Head of caudate nucleus (tissue), 42 donors: ENCODE results near the gene C20orf204.
"Not testable (repeated sequence)": the region's sequence is repeated elsewhere in the genome, so short reads cannot be mapped to it uniquely, and the experiment has no call there.

Source experiments
- DNase-seq, 42 donors: peaks; one replicate each; pipeline versions ENCODE4 v3.0.0 to v3.0.0-alpha.2; 2020 to 2021; ENCODE audit warnings: mixed read lengths in 7 of 42
- intact Hi-C: fragments of 100-400 bp; cut with DNase I; formaldehyde crosslinking; loops from one replicate; pipeline ENCODE4 v1.15.0; 2022

C20orf204 gene

DNA sequence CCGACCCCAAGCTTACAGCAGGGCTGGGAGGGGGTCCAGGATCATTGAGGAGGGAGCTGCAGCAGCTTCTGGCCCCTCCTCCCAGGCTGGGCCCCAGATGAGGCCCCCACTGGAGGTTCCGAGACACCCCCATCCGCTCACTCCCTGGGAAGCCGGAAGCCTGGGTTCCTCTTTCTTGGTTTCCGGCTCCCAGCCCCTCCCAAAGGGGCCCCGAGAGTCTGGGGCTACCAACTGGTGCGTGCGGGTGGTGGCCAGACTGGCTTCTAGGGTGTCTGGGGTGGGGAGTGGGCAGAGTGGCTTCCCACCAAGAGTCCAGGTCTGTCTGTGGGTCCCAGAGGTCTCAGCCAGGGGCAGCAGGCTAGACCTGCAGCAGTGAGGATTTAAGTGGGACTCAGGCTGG lies 41.1 kb downstream of the C20orf204 start:
- intact Hi-C loops, result no loop called here
- DNase-seq, result peak in 11 of 42 donors; percentile 22 to 61 (median 53)

DNA sequence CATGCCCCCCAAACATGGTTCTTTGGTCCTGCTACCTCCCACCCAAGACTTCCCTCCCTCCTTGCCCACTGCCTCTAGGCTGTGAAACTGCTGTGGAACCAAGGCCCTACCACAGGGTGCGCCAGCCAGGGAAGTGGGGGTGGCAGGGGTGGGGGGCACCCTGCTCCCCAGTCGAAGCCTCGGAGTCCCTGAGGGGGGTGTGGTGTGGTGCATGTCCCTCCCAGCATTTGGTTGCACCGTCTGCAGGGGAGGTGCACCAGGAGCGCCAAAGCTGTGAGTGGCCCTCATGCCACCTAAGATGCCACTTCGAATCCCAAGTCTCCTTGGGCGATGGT lies 41.5 kb downstream of the C20orf204 start:
- intact Hi-C loops, result no loop called here
- DNase-seq, result no peak

DNA sequence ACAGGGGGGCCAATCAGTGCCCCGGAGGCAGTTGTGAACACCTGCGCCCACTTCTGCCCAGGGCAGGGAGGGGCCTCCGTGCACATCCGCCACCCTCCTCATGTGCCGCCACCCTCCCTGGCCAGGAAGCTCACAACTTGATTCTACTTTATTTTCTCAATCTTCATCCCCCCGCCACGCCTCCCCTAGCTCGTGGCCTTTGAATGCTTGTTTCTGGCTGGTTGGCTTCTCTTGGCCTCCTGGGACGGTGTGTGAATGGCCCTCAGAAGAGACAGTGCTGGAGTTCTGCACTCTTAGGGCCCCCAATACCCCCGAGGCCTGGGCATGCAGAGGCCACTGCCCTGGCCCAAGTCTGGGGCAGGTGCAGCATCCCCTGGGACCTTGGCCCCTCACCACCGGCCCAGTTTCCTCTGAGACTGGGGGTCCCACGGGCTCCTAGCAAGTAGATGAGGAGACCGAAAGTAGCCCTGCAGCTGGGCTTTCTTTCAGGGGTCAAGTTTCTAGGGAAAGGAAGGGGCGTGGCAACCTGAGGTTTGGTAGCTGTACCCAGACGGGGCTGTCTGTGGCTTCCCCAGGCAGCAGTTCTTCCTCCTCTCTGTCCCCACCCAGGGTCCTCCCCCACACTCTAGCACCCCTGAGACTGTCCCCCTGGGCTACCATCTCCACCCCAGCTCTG lies 42.0 kb downstream of the C20orf204 start:
- intact Hi-C loops, result no loop called here
- DNase-seq, result peak in 2 of 42 donors; percentile 39 to 53

DNA sequence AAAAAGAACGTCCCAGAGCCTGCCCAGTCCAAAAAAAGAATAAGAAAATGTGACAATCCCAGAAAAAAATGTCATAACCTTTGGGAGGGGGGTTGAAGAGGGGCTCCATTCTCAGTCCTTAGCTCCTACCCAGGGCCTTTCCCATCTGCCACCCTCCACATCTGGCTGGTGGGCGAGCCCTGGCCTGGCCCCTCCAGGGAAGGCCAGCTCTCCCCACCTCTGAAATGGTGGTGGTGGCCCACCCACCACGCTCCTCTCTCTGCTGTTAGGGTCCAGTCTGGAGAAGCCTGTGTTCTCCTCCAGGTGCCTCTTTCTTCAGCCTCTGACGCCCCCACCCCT lies 42.9 kb downstream of the C20orf204 start:
- DNase-seq, result no peak
- intact Hi-C loops, result no loop called here

DNA sequence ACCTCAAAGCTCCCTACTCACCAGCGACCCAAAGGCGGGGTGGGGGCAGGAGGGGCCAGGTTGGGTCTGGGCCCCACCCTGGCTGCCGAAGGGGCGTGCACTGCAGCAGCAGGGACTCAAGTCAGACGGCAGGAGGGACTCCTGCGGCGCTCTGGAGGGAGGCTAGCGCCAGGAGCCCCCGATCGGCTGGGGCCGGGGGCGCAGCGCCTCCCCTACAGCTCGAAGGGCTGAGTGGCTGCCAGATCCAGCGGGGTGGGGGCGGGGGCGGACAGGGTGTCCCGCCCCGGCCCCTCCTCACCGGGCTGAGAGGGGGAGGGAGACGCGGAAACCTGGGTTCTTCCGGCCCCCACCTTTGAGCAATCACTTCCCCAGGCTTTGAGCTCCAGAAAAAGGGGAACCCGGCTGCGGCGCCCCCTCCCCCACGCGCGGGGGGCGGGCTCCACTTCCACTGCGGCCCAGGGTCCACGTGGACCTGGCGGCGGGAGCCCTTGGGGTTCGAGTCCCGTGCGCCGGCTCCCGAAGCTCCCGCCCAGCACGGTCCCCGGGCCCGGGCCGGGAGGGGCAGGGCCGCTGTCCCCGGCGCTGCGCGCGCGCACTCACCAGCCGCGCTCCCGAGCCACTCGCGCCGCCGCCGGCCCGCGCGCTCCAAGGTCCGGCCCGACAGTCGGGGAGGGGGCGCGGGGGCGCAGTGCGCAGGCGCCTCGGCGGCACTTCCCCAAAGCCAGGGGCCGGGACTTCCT lies 43.5 kb downstream of the C20orf204 start, which contains the start of gene RGS19:
Gene RGS19, minus strand, starts transcription at position 246 of the 740 bp plus-strand sequence. CDS start 2,632 bp downstream, outside the sequence.
- peak in 36 of 42 donors; percentile 27 to 79 (median 65) for DNase-seq
- intact Hi-C loops, result no loop called here

DNA sequence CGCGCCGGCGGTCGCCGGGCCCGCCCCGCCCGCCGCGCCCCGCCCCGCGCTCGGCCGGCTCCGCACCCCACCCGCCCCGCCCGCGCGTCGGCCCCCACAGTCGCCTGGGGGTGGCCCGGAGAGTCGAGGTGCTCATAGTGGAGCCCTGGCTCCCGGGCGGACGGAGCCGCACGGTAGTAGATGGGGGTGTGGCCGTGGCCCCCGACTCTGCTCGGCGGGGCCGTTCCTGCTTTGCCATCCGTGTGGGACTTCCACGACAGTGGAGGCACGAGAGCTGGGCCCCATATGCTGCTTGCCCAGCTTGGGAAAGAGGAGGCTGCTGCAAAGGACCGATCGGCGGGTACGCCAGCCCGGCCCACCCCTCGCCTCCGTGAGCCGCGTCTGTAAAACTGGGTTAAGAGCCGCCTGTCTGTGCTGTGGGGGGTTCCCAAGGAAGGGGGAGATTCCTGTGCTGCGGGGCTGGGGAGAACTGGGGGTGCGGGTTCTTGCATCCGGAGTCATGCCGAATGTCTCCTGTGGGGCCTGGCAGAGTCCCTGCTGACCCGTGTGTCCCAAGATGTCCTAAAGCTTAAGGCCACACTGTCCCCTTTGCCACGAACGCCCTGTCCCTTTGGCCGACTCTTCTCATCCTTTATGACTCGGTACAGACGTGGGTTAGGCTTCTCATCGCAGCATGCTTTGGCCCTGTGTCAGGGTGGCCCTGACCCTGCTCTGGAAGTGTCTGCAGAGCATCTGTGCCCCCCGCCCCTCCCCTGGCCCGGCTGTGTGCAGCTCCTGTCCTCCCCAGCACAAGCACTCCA lies 44.2 kb downstream of the C20orf204 start, which contains the start of gene OPRL1:
Gene OPRL1, plus strand, starts transcription at position 70 of the 800 bp plus-strand sequence. CDS start 12,639 bp downstream, outside the sequence.
- intact Hi-C loops, result no loop called here
- DNase-seq, result no peak

DNA sequence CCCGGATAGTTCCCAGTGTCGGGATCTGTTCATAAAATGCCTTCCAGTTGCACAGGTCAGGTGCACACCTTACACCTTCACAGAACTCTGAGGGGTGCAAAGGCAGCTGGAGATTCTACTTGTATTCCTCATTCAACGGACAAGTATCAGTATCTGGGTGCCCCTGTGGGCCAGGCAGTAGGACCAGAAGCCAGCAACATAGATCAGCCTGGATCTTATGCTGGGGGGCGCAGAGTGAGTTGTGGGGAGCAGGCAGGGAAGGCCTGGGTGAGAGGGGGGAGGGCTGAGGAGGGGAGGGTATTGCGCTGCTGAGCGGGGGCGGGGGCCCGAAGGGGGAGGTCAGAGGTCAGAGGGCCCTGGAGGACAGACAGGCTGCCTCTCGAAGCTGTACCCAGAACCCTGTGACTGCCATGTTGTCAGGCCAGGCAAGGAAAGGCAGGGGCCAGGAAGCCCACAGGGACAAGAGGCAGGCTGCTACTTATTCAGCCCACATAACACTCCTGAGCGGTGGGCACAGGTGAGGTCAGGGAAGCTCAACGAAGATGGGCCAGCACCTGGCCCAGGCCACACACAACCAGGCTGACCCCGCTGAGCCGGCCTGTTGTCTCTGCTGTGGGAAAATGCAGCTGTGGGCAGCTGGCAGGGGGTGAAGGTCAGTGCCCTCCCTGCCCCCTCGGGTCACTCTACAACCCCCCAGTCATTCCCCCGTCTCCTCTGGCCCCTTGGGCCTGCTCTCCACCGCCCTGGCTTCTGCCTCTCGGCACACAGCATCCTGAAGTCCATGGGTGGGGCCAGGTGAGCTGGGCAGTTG lies 45.0 kb downstream of the C20orf204 start:
- intact Hi-C loops, result no loop called here
- DNase-seq, result no peak

DNA sequence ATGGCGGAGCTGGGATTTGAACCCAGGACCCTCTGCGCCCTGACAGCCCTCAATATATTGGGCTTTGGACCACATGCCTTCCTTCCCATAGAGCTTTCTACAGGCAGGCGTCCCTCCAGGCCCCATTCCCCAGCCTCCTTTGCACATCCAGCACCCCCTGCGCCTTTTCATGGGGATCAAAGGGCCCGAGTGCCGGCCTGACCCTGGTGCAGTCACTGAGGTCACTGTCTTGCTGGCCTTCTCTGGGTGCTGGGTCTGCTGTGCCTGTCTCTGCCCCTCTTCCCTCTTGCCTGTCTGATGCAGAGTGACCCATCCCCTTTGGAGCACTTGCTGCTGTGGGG lies 45.6 kb downstream of the C20orf204 start:
- intact Hi-C loops, result no loop called here
- no peak for DNase-seq

DNA sequence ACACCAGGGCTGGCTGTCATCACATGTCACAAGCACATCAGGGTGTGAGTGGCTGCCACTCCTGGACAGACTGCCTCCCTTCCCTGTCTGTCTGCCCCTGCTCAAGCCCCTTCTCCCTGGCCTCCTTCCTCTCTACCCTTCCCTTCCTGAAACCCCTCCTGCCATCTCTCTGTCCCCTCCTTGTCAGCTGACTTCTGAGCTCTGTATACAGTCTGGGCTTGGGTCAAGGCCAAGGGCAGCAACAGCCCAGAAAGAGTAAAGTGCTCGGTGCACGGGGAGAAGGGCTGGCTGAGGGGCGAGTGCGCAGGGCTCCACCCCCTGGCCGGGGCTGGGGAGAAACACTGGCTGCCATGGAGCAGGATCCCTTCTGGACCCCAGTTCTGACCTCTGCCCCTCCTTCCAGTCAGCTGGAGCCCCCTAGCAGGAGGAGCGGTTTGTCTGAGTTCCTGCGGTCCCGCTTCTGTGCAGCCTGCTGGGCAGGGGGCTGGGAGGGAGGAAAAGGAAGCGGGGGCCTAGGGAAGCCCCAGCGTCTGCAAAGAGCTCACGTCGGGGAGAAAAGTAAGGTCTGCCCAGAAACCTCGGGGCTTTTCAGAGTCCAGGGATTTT lies 46.2 kb downstream of the C20orf204 start:
- intact Hi-C loops, result no loop called here
- no peak for DNase-seq

DNA sequence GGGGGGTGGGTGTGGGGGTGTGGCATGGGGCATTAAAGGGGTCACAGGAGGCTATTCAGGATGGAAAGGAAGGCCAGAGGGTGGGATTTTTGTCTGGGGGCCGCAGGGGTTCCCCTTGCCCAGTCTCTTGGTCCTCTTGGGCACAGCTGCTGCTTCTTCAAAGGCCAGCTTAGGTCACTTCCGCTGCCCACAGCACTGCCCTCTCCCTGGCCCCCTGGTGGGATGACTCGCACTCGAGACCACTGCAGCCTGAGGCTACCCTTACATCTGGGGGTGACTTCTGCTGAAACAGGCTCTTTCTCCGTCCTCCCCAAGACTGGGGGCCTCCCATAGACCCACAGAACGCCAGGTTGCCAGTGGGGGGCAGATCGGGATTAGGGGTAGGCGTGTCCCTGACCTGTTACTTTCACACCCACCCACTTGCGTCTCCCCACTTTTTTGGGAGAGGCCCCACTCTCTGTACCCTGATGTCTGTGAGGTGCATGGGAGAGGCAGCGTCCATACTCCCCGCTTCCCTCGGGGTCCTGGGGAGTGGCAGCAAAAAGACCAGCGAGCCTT lies 46.9 kb downstream of the C20orf204 start:
- intact Hi-C loops, result no loop called here
- DNase-seq, result no peak

DNA sequence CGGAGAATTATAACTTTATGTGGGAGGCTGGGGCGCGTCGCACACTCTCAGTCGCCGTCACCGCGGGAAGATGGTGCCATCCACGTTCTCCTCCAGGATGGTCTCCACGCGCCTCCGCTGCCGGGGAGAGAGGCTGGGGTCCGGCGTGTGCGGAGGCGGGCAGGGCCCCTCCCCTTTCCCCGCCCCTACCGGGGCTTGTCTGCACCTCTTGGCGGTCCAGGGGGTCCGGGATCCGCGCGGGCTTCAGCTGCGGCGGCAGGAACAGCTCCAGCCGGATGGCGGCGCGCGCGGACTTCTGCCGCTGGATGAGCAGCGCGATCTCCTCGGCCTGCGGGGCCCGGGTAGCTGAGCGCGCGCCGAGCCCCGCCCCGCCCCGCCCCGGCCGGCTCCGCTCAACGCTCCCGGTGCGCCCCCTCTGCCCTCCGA lies 47.4 kb downstream of the C20orf204 start:
- DNase-seq, result peak; percentile 32 to 93 (median 82)
- intact Hi-C loops, result no loop called here

DNA sequence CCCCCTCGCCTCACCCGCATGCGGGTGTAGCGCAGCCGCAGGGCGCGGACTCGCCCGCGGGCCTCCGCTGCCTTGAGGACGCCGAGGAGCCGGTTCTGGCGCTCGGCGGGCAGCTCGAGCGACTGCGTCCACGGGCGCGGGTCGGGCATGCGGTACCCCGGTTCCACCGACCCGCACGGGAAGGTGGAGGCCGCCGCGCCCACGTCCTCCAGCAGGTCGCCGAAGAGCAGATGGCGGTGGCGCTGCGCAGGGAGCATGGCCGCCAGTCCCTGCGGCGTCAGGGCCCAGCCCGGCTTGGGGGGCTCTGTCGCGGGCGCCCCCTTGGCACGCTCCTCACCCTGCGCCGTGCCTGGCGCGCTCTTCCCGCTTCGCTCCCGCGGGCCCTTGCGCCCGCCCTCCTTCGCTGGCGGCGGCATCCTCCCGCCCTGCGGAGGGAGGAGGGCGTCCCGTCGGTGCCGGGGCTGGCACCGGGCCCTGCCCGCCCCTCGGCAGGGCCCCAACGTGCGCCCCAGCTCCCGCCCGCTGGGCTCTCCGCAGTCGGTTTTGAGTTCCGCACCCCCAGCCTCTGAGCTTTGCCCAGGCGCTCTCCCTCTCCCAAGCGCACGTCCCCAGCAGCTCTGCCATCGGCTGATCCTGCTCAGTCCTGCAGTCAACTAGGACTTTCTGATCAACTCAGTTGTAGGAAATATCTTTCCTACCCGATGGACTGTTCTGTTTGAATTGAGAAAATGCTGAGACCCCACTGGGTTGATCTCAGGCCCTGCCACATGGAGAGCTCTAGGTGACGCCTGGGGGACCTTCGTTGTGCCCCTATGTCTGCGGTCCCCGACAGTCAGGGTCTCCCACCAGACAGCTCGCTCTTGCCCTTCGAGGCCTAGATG lies 48.1 kb downstream of the C20orf204 start, which contains the start of gene LKAAEAR1:
Gene LKAAEAR1, minus strand, starts transcription at position 595 of the 881 bp plus-strand sequence. Its CDS starts 179 bp downstream, at position 416.
- DNase-seq, result peak in 1 of 42 donors; percentile 42
- intact Hi-C loops, result no loop called here

DNA sequence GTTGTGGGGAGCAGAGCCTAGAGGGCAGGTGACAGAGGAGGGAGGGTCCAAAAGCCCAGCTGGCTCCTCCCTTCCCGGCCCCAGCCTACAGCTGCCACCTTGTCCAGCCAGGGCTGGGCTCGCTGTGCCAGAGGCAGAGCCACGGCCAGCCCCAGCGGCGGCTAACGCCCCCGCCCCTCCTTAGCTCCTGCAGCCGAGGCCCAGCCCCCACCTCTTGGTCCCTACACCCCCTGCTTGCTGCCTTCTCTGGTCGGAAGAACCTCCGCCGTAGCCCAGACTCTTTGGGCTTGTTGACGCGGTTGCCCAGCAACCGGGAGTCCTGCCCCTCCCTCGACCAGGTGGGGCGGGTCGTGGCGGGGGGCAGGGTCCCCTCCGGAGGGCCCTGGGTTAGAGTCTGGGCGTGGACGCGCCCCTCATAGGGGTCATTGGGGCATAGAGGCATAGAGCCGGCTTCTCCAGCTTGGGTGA lies 48.7 kb downstream of the C20orf204 start:
- DNase-seq, result no peak

DNA sequence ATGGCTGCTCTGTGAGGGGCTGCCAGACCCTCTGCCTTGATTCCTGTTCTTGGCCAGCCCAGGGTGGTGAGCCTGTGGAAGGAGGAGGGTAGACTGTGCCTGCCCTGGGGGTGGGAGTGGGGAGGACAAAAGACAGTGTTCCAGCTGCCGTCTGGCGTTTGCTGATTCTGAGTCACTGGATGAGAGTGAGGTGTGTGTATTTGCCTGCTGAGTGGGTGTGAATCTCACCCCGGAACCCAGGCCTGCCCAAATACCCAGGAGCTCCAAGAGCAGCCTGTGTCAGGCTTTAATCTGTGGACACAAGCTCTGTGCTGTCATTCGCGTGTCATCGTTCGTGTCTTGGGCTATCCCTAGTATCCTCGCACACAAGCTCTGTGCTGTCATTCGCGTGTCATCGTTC lies 50.8 kb downstream of the C20orf204 start:
- DNase-seq, result no peak
- intact Hi-C loops, result no loop called here

More for the DNA sequence above, 48.7 kb downstream of the C20orf204 start:
- intact Hi-C loops, result no loop called here

DNA sequence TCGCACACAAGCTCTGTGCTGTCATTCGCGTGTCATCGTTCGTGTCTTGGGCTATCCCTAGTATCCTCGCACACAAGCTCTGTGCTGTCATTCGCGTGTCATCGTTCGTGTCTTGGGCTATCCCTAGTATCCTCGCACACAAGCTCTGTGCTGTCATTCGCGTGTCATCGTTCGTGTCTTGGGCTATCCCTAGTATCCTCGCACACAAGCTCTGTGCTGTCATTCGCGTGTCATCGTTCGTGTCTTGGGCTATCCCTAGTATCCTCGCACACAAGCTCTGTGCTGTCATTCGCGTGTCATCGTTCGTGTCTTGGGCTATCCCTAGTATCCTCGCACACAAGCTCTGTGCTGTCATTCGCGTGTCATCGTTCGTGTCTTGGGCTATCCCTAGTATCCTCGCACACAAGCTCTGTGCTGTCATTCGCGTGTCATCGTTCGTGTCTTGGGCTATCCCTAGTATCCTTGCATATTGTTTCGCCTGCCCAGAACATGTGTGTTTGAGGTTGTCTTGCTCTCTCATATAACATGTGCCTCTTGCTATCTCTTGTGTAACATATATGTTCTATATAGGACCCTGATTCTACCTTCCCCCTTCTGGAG lies 51.3 kb downstream of the C20orf204 start:
- intact Hi-C loops, result not testable (repeated sequence)

DNA sequence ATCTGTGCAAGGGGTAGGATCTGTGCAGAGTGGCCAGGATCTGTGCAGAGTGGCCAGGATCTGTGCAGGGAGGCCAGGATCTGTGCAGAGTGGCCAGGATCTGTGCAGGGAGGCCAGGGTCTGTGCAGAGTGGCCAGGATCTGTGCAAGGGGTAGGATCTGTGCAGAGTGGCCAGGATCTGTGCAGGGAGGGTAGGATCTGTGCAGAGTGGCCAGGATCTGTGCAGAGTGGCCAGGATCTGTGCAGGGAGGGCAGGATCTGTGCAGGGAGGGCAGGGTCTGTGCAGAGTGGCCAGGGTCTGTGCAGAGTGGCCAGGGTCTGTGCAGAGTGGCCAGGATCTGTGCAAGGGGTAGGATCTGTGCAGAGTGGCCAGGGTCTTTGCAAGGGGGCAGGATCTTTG lies 52.6 kb downstream of the C20orf204 start:
- DNase-seq, intact Hi-C loops: not testable (repeated sequence)

More for the DNA sequence above, 51.3 kb downstream of the C20orf204 start:
- DNase-seq, result not testable (repeated sequence)
